Activated T-helper 2 cell treated with anti-CD3 and anti-CD28 coated beads, Interferon-gamma antibody, Interleukin-2, Interleukin-4, amounts not matched to agents 10 μg/mL and 5 μg/mL and 100 μg/mL, durations not matched to agents 14 hours and 24 hours and 36 hours (primary cell): ENCODE measurements around the gene CLDN20. TPM values are rescaled to one million over a fixed set of nuclear protein-coding genes. Genes with fewer than 3 reads are reported as not detected.

ENCODE experiments used
- DNase-seq: peaks from one replicate; pipeline ENCODE4 v3.0.0; 2021; ENCODE audit warnings: low spot score
- H3K27ac Mint-ChIP-seq: one replicate; pipeline ENCODE4 v1.8.0; 2021; ENCODE audit warnings: mixed read lengths
- H3K27me3 Mint-ChIP-seq: one replicate; pipeline ENCODE4 v1.8.0; 2021; ENCODE audit warnings: low read depth, mixed read lengths
- H3K36me3 Mint-ChIP-seq: one replicate; pipeline ENCODE4 v1.8.0; 2021; ENCODE audit warnings: low read depth, mixed read lengths
- H3K4me1 Mint-ChIP-seq: one replicate; pipeline ENCODE4 v1.8.0; 2021; ENCODE audit warnings: low read depth, mixed read lengths
- H3K4me3 Mint-ChIP-seq: one replicate; pipeline ENCODE4 v1.8.0; 2021; ENCODE audit warnings: low read depth, mild to moderate bottlenecking, moderate library complexity, mixed read lengths
- H3K9me3 Mint-ChIP-seq: one replicate; pipeline ENCODE4 v1.8.0; 2021; ENCODE audit warnings: mixed read lengths
- intact Hi-C: fragments of 100-400 bp; cut with micrococcal nuclease; formaldehyde crosslinking; loops from one replicate; pipeline ENCODE4 v1.15.1; 2023
- total RNA-seq: library from RNA; stranded (reverse); gene quantifications from 2 replicates; pipeline ENCODE4 v1.2.3, GENCODE V29; 2022

Gene CLDN20
- total RNA-seq, 1 donor from 2014 or later = 0.21 TPM

GRCh38 chr6:155324993-155325392 lies 61.2 kb downstream of the CLDN20 start:
- Mint-ChIP-seq H3K4me1 (peaks cover 12% of the 10 kb centered on the region), H3K36me3 (no peaks in the 10 kb centered on the region), H3K4me3 (no peak overlapping the region), H3K9me3 (no peaks in the 10 kb centered on the region), H3K27ac (no peak overlapping the region), H3K27me3 (no peaks in the 10 kb centered on the region)
- no peak for DNase-seq
- intact Hi-C loops = loop anchor here (5.0 kb wide), 1 partner anchor 1237 kb away; no protein-coding TSS in a partner anchor

GRCh38 chr6:155325700-155326516 lies 62.1 kb downstream of the CLDN20 start:
- H3K27me3 Mint-ChIP-seq = no peaks in the 10 kb centered on the region
- peaks cover 18% of the 10 kb centered on the region for H3K4me1 Mint-ChIP-seq
- no peak overlapping the region for H3K4me3 Mint-ChIP-seq
- DNase-seq = no peak
- H3K27ac Mint-ChIP-seq = no peak overlapping the region
- H3K9me3 Mint-ChIP-seq = no peaks in the 10 kb centered on the region
- intact Hi-C loops = loop anchor here (5.0 kb wide), 1 partner anchor 1236 kb away; no protein-coding TSS in a partner anchor
- H3K36me3 Mint-ChIP-seq = no peaks in the 10 kb centered on the region

Other genes starting within 250 kb of the CLDN20 start
- 32.5 and 39.8 TPM in 2 replicates for gene TFB1M, start 50.5 kb downstream of the CLDN20 start, total RNA-seq
- not detected in 2 replicates for gene NOX3, start 191.8 kb downstream of the CLDN20 start, total RNA-seq